SK-N-SH (cell line): ENCODE measurements around the gene EVC2.

Source experiments
- CTCF ChIP-seq: fragments of 200-600 bp; sonication (generic); IDR thresholded peaks from 2 replicates; pipeline ENCODE4 v1.6.1; 2017; ENCODE audit warnings: antibody characterized with exemption, mild to moderate bottlenecking, moderate library complexity
- FOXJ3 ChIP-seq: sonication (generic); formaldehyde crosslinking; IDR thresholded peaks from 2 replicates; pipeline ENCODE4 v1.5.1; 2020; ENCODE audit warnings: mild to moderate bottlenecking, missing genetic modification reagents
- GATA2 ChIP-seq: sonication (generic); formaldehyde crosslinking; IDR thresholded peaks from 2 replicates; pipeline ENCODE4 v1.5.0; 2020; ENCODE audit warnings: mild to moderate bottlenecking, missing genetic modification reagents
- MXI1 ChIP-seq: IDR thresholded peaks from 2 replicates; pipeline ENCODE4 v1.6.1; 2012; ENCODE audit warnings: mild to moderate bottlenecking, low read depth, low read length, improper control_type of control experiment
- RAD21 ChIP-seq: IDR thresholded peaks from 2 replicates; pipeline ENCODE4 v1.6.1; 2012; ENCODE audit warnings: mild to moderate bottlenecking, low read length
- TEAD4 ChIP-seq: IDR thresholded peaks from 2 replicates; pipeline ENCODE4 v1.4.0; 2012; ENCODE audit warnings: mild to moderate bottlenecking, borderline replicate concordance; ENCODE audit not compliant: insufficient read depth
- YY1 ChIP-seq: IDR thresholded peaks from 2 replicates; pipeline ENCODE4 v1.4.0; 2012; ENCODE audit warnings: low read depth, mild to moderate bottlenecking

- TF ChIP-seq CTCF (no peak), TEAD4 (no peak), GATA2 (CRISPR knock-in tag) (no peak), YY1 (no peak), MXI1 (no peak), FOXJ3 (CRISPR knock-in tag) (no peak), RAD21 (no peak)
These were observed 11.9 kb upstream of the EVC2 start for GRCh38 chr4:5720157-5720850.
